Neural crest cell (in vitro differentiated cells): ENCODE data around the gene ASTN2. TPM values are rescaled to one million over a fixed set of nuclear protein-coding genes. Genes with fewer than 3 reads are reported as not detected.
A peak's percentile ranks its signal among the peaks of the same experiment; 100 is the strongest.

Source experiments
- DNase-seq: peaks from one replicate; pipeline ENCODE4 v3.0.0; 2021; ENCODE audit warnings: low read depth, mixed read lengths, low spot score
- H3K27ac Mint-ChIP-seq: one replicate; pipeline ENCODE4 v1.8.0; 2021; ENCODE audit warnings: mild to moderate bottlenecking, mixed read lengths; ENCODE audit not compliant: unreplicated experiment
- H3K27me3 Mint-ChIP-seq: 2 replicates; pipeline ENCODE4 v1.8.0; 2021; ENCODE audit warnings: low read depth, mild to moderate bottlenecking, mixed read lengths
- H3K36me3 Mint-ChIP-seq: 2 replicates; pipeline ENCODE4 v1.8.0; 2021; ENCODE audit warnings: low read depth, mild to moderate bottlenecking, mixed read lengths
- H3K4me1 Mint-ChIP-seq: 2 replicates; pipeline ENCODE4 v1.8.0; 2021; ENCODE audit warnings: mixed read lengths
- H3K4me3 Mint-ChIP-seq: one replicate; pipeline ENCODE4 v1.8.0; 2021; ENCODE audit warnings: mild to moderate bottlenecking, mixed read lengths
- H3K9me3 Mint-ChIP-seq: 2 replicates; pipeline ENCODE4 v1.8.0; 2021; ENCODE audit warnings: mixed read lengths
- total RNA-seq: library from RNA; stranded (reverse); gene quantifications from 2 replicates; pipeline ENCODE4 v1.2.1, GENCODE V29; 2021
- TF ChIP-seq, protein P1 (sequence below): fragments of 200-600 bp; sonication (generic); conservative IDR thresholded peaks from 2 replicates; pipeline ENCODE4 v1.5.0; 2021; ENCODE audit warnings: antibody characterized with exemption, mild to moderate bottlenecking

The ASTN2 gene
- total RNA-seq, 1 donor from 2014 or later = 7.3 TPM

DNA sequence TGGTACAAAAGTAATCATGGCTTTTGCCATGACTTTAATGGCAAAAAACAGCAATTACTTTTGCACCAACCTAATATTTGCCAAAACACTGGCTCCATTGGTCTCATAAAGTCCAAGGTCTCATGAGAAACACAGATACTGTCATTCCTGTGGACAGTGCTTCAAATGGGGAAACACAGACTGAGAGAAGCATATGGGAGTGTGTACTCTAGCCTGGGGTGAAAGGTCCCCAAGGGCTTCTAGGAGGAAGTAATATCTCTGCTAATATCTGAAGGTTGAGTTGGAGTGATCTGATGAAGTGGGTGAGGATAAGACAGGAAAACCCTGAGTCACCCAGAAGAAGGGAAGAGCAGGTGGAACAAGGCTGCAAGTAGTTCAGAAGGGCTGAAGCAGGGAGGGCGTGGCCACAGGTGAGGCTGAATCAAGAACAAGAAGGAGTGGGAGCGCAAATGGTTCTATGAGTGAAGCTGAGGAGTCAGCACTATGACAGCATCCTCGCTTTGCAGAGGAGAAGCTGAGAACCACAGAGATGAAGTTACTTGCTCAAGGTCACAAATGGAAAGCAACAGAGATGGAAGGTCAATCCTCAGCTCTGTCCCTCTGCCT, 164.1 kb downstream of the ASTN2 start:
- H3K4me1 Mint-ChIP-seq = no peaks in the 10 kb centered on the region
- DNase-seq = no peak
- no peak overlapping the region for H3K4me3 Mint-ChIP-seq
- peaks cover 18% of the 10 kb centered on the region for H3K27me3 Mint-ChIP-seq
- H3K9me3 Mint-ChIP-seq = no peaks in the 10 kb centered on the region
- TF ChIP-seq, protein P1, sequence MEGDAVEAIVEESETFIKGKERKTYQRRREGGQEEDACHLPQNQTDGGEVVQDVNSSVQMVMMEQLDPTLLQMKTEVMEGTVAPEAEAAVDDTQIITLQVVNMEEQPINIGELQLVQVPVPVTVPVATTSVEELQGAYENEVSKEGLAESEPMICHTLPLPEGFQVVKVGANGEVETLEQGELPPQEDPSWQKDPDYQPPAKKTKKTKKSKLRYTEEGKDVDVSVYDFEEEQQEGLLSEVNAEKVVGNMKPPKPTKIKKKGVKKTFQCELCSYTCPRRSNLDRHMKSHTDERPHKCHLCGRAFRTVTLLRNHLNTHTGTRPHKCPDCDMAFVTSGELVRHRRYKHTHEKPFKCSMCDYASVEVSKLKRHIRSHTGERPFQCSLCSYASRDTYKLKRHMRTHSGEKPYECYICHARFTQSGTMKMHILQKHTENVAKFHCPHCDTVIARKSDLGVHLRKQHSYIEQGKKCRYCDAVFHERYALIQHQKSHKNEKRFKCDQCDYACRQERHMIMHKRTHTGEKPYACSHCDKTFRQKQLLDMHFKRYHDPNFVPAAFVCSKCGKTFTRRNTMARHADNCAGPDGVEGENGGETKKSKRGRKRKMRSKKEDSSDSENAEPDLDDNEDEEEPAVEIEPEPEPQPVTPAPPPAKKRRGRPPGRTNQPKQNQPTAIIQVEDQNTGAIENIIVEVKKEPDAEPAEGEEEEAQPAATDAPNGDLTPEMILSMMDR = no peak
- no peak overlapping the region for H3K27ac Mint-ChIP-seq
- no peaks in the 10 kb centered on the region for H3K36me3 Mint-ChIP-seq

DNA sequence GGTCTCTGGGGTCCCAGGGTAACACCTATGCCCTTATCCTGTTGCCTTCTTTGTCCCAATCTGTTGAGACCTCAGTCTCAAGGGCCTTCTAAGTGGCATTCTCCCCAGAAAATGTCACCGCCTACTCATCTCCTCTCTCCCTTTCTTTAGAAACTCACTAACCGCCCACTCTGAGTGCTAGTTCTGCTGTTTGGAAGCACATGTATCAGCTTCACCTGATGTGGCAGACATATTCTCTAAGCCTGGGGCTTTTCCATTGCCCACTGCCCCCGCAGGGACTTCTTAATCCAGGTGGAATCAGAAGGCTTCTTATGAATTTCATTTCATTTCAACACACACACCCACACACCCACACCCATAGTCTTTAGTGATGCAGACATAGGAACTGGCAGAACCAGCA, 165.1 kb downstream of the ASTN2 start:
- H3K27me3 Mint-ChIP-seq = peaks cover 13% of the 10 kb centered on the region
- no peaks in the 10 kb centered on the region for H3K36me3 Mint-ChIP-seq
- TF ChIP-seq, protein P1 = no peak
- DNase-seq = no peak
- H3K4me1 Mint-ChIP-seq = no peaks in the 10 kb centered on the region
- H3K27ac Mint-ChIP-seq = no peak overlapping the region
- no peaks in the 10 kb centered on the region for H3K9me3 Mint-ChIP-seq
- H3K4me3 Mint-ChIP-seq = no peak overlapping the region

DNA sequence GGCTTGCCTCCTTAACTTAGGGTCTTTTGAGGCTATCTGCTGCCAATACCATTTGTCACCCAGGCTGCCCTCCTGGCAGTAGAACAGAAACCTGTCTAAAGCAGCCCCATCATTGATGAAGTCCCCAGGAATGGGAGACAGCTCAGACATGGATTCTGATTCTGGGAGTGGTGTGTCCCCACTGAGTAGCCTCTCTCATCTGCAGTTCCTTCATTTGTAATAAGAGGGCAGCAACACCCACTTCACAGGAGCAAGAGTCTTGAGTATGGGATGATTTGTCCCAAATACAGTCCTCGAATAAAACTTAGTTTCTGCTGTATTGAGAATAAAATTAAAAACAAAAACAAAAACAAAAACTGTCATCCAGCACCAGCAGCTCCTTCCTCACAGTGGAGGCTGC, 167.6 kb downstream of the ASTN2 start:
- DNase-seq = no peak
- peaks cover 11% of the 10 kb centered on the region for H3K27me3 Mint-ChIP-seq
- H3K27ac Mint-ChIP-seq = no peak overlapping the region
- TF ChIP-seq, protein P1 = peak; percentile 59
- no peak overlapping the region for H3K4me3 Mint-ChIP-seq
- no peaks in the 10 kb centered on the region for H3K9me3 Mint-ChIP-seq
- H3K4me1 Mint-ChIP-seq = no peaks in the 10 kb centered on the region
- no peaks in the 10 kb centered on the region for H3K36me3 Mint-ChIP-seq

DNA sequence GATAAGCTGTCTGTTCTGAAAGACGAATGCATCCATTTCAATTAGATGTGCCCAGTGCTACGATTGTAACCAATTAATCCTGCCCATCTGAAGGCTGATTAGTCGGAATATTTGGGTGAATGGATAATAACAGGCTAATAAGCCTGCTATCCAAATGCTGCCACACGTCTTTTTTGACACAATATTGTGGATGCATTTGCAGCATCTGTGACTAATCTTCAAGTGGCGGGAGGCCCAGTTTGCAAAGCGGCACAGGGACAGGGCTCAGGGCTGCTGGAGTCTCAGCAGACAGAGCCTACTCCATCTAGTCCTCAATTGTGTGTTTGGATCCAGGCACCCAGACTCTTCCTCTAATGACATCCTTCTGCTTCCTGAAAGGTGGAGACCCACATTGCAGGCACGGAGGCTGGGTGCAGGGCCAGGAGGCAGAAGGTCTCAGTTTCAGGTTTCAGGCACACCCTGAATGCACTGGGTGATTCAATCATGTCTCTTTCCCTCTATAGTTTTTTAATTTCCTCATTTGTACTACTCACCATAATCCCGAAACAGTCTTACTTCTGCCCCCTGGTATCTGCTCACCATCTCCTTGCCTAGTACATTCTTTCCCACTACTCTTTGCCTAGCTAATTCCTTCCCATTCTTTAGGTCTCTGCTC, 169.6 kb downstream of the ASTN2 start:
- TF ChIP-seq, protein P1 = no peak
- Mint-ChIP-seq H3K27me3 (peaks cover 6% of the 10 kb centered on the region), H3K27ac (no peak overlapping the region), H3K36me3 (no peaks in the 10 kb centered on the region), H3K4me1 (no peaks in the 10 kb centered on the region), H3K9me3 (no peaks in the 10 kb centered on the region), H3K4me3 (no peak overlapping the region)
- DNase-seq = no peak

DNA sequence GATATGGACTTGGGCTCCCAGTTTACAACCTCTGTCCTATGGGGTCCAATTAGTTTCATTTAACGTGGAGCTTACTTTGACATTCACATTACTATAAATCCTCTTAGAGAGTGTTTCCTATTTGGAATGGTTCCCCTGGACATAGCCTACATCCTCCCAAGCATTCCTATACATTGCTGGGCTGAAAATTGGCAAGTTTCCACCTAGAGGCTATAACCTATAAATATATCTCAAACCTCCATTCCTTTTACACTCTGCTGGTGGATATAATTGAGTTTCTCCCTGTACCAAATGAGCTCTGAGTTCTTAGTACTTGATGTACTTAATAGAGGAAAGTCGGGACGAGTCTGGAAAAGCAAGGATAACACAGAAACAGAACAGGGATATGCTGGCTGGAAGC, 172.8 kb downstream of the ASTN2 start:
- Mint-ChIP-seq H3K4me1 (no peaks in the 10 kb centered on the region), H3K4me3 (no peak overlapping the region), H3K9me3 (no peaks in the 10 kb centered on the region), H3K27ac (no peak overlapping the region), H3K36me3 (no peaks in the 10 kb centered on the region), H3K27me3 (peaks cover 7% of the 10 kb centered on the region)
- DNase-seq = no peak
- TF ChIP-seq, protein P1 = no peak
